K562 (cell line): Measurements from ENCODE around the gene GOSR1. TPM values are rescaled to one million over a fixed set of nuclear protein-coding genes. Genes with fewer than 3 reads are reported as not detected.

Experiments
- BDP1 ChIP-seq: IDR thresholded peaks from 3 replicates; pipeline ENCODE4 v1.6.1; 2011; ENCODE audit not compliant: insufficient read length, insufficient read depth
- BRD9 ChIP-seq: fragments of 450-650 bp; IDR thresholded peaks from 2 replicates; pipeline ENCODE4 v1.6.1; 2018; ENCODE audit warnings: low read depth; ENCODE audit not compliant: partially characterized antibody
- CBFB ChIP-seq: sonication (generic); formaldehyde crosslinking; IDR thresholded peaks from 2 replicates; pipeline ENCODE4 v1.4.0; 2020; ENCODE audit warnings: mild to moderate bottlenecking, missing genetic modification reagents
- CEBPZ ChIP-seq: fragments of 150-350 bp; IDR thresholded peaks from 2 replicates; pipeline ENCODE4 v1.6.1; 2014; ENCODE audit warnings: low read depth, mild to moderate bottlenecking, low read length, borderline replicate concordance
- ERF ChIP-seq: fragments of 450-650 bp; formaldehyde crosslinking; IDR thresholded peaks from 2 replicates; pipeline ENCODE4 v1.4.0; 2020; ENCODE audit warnings: mild to moderate bottlenecking, mixed read lengths
- MTA2 ChIP-seq: fragments of 450-650 bp; IDR thresholded peaks from 2 replicates; pipeline ENCODE4 v1.6.1; 2016; ENCODE audit warnings: low read depth
- NELFE ChIP-seq: IDR thresholded peaks from 2 replicates; pipeline ENCODE4 v1.6.1; 2011; ENCODE audit warnings: mild to moderate bottlenecking; ENCODE audit not compliant: insufficient read depth, insufficient read length
- NR2C1 ChIP-seq, 2 experiments: fragments of 450-650 bp; IDR thresholded peaks; 2 replicates each; pipeline ENCODE4 v1.6.1; 2017; ENCODE audit warnings: mild to moderate bottlenecking in 2 of 2, antibody characterized with exemption in 1 of 2, inconsistent platforms in 1 of 2, missing compliant biosample characterization in 1 of 2, missing genetic modification characterization in 1 of 2
- NR4A1 ChIP-seq, 2 experiments: fragments of 250-450 bp in 1 of 2; fragments of 450-650 bp in 1 of 2; sonication (Bioruptor Pico) in 1 of 2; IDR thresholded peaks; 2 replicates each; pipeline versions ENCODE4 v1.4.0 to v1.6.1; 2016 to 2020; ENCODE audit warnings: mild to moderate bottlenecking in 2 of 2, missing compliant biosample characterization in 1 of 2, missing genetic modification characterization in 1 of 2, moderate library complexity in 1 of 2
- PHB ChIP-seq: fragments of 250-450 bp; sonication (Bioruptor Pico); IDR thresholded peaks from 2 replicates; pipeline ENCODE4 v1.5.0; 2021
- POLR2B ChIP-seq: fragments of 450-650 bp; IDR thresholded peaks from 2 replicates; pipeline ENCODE4 v1.6.1; 2018; ENCODE audit warnings: low read depth; ENCODE audit not compliant: partially characterized antibody
- POLR3G ChIP-seq: IDR thresholded peaks from 2 replicates; pipeline ENCODE4 v1.6.1; 2011; ENCODE audit not compliant: insufficient read length, insufficient replicate concordance; ENCODE audit errors: extremely low read depth
- SAFB ChIP-seq: fragments of 200-400 bp; formaldehyde crosslinking; IDR thresholded peaks from 2 replicates; pipeline ENCODE4 v1.6.1; 2017; ENCODE audit warnings: low read depth, low read length, borderline replicate concordance
- SNIP1 ChIP-seq: fragments of 450-650 bp; IDR thresholded peaks from 2 replicates; pipeline ENCODE4 v1.7.1; 2017; ENCODE audit warnings: low read depth, mild to moderate bottlenecking
- polyA plus RNA-seq, 8 experiments: library from polyadenylated mRNA; depleted of rRNA in 4 of 8; stranded (reverse) in 5 of 8; unstranded in 3 of 8; fragments of >200 nt; fragmentation: Nextera tagmentation in 2 of 8; fragmentation: Illumina TruSeq in 1 of 8; extraction: Ambion mirVana in 2 of 8; extraction: Trizol in 1 of 8; gene quantifications; 2 replicates each; pipeline versions ENCODE4 v1.2.1 to v1.2.3, GENCODE V29; 2011 to 2014; ENCODE audit warnings: inconsistent platforms in 1 of 8, missing spikeins in 1 of 8
- total RNA-seq, 7 experiments: library from RNA; depleted of rRNA in 6 of 7; stranded (reverse); fragments of >200 nt in 6 of 7; fragmentation: Illumina TruSeq in 2 of 7; extraction: Trizol in 2 of 7; gene quantifications; 2 replicates each; pipeline versions ENCODE4 v1.2.1 to v1.2.3, GENCODE V29; 2011 to 2021; ENCODE audit warnings: low replicate concordance in 1 of 7
- TF ChIP-seq, protein P1 (sequence below): fragments of 200-800 bp; sonication (Bioruptor generic); IDR thresholded peaks from 2 replicates; pipeline ENCODE4 v1.6.1; 2016; ENCODE audit warnings: missing genetic modification characterization, missing compliant biosample characterization
- TF ChIP-seq, protein P2 (sequence below): fragments of 450-650 bp; formaldehyde crosslinking; IDR thresholded peaks from 2 replicates; pipeline ENCODE4 v1.4.0; 2022; ENCODE audit warnings: mild to moderate bottlenecking, moderate library complexity
- TF ChIP-seq, protein P3 (sequence below): sonication (generic); formaldehyde crosslinking; IDR thresholded peaks from 2 replicates; pipeline ENCODE4 v1.8.0; 2022; ENCODE audit warnings: missing genetic modification reagents, mild to moderate bottlenecking, borderline replicate concordance

The GOSR1 gene
- total and polyA plus RNA-seq, 9 of the 15 experiments (the other 6 are each of a cell fraction or from before 2014, with no cell fraction given): 17.6 to 95.5 (median 33.3) TPM

DNA sequence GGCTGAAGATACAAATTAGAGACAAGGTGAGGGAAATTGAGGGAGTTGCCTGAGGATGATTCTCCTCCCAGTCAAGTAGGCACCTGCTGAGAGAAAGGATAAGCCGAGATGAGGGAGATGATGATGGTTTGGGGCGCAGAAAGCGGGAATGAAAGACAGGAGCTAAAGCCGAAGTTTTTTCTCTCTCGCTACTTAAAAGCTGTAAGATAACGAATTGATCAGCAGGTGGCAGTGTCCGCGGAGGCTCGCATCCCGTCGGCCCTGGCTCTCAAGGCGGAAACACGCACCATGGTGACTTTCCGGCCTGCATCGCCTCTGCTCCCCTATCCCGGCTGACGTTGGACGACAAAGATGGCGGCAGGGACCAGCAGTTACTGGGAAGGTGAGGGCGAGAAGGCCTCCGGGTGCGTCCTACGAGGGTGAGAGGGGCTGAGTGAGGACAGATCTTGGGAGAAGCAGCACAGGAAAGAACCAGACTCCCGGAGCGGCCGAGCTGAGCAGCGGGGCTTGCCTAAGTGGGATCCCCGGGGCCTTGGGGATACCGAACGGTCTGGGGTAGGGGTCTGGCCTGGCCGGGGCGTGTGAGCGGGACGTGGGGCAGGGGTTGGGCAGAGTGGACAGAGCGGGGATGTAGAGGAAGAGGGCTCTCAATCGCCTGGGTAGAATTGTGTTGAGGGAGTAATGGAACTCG is at the start of gene GOSR1 (continued):
- no peak for TF ChIP-seq CEBPZ
- TF ChIP-seq SAFB: no peak
- no peak for TF ChIP-seq BDP1
- TF ChIP-seq CBFB (CRISPR knock-in tag): no peak
- no peak for TF ChIP-seq POLR3G
- TF ChIP-seq, protein P1, sequence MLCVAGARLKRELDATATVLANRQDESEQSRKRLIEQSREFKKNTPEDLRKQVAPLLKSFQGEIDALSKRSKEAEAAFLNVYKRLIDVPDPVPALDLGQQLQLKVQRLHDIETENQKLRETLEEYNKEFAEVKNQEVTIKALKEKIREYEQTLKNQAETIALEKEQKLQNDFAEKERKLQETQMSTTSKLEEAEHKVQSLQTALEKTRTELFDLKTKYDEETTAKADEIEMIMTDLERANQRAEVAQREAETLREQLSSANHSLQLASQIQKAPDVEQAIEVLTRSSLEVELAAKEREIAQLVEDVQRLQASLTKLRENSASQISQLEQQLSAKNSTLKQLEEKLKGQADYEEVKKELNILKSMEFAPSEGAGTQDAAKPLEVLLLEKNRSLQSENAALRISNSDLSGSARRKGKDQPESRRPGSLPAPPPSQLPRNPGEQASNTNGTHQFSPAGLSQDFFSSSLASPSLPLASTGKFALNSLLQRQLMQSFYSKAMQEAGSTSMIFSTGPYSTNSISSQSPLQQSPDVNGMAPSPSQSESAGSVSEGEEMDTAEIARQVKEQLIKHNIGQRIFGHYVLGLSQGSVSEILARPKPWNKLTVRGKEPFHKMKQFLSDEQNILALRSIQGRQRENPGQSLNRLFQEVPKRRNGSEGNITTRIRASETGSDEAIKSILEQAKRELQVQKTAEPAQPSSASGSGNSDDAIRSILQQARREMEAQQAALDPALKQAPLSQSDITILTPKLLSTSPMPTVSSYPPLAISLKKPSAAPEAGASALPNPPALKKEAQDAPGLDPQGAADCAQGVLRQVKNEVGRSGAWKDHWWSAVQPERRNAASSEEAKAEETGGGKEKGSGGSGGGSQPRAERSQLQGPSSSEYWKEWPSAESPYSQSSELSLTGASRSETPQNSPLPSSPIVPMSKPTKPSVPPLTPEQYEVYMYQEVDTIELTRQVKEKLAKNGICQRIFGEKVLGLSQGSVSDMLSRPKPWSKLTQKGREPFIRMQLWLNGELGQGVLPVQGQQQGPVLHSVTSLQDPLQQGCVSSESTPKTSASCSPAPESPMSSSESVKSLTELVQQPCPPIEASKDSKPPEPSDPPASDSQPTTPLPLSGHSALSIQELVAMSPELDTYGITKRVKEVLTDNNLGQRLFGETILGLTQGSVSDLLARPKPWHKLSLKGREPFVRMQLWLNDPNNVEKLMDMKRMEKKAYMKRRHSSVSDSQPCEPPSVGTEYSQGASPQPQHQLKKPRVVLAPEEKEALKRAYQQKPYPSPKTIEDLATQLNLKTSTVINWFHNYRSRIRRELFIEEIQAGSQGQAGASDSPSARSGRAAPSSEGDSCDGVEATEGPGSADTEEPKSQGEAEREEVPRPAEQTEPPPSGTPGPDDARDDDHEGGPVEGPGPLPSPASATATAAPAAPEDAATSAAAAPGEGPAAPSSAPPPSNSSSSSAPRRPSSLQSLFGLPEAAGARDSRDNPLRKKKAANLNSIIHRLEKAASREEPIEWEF: no peak
- TF ChIP-seq NELFE: no peak
- TF ChIP-seq BRD9: peak; percentile 51
- TF ChIP-seq, protein P2, sequence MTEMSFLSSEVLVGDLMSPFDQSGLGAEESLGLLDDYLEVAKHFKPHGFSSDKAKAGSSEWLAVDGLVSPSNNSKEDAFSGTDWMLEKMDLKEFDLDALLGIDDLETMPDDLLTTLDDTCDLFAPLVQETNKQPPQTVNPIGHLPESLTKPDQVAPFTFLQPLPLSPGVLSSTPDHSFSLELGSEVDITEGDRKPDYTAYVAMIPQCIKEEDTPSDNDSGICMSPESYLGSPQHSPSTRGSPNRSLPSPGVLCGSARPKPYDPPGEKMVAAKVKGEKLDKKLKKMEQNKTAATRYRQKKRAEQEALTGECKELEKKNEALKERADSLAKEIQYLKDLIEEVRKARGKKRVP (CRISPR knock-in tag): no peak
- no peak for TF ChIP-seq ERF
- TF ChIP-seq, protein P3, sequence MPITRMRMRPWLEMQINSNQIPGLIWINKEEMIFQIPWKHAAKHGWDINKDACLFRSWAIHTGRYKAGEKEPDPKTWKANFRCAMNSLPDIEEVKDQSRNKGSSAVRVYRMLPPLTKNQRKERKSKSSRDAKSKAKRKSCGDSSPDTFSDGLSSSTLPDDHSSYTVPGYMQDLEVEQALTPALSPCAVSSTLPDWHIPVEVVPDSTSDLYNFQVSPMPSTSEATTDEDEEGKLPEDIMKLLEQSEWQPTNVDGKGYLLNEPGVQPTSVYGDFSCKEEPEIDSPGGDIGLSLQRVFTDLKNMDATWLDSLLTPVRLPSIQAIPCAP (CRISPR knock-in tag): no peak
- no peak for TF ChIP-seq NR4A1 (CRISPR knock-in tag; IDR thresholded peaks at IDR 0.05)
- 0 out of 2 replicates have a peak, but pooled peaks have one; percentile 33 for TF ChIP-seq NR4A1 (tag; IDR thresholded peaks at IDR 0.05)
- TF ChIP-seq MTA2: peak; percentile 33; the same call in 1 of the 2 replicates
- peak; percentile 96 for TF ChIP-seq POLR2B
- peak; percentile 43; the same call in 1 of the 2 replicates for TF ChIP-seq NR2C1 (IDR thresholded peaks at IDR 0.05)
- TF ChIP-seq NR2C1 (tag; IDR thresholded peaks at IDR 0.05): no peak
- TF ChIP-seq SNIP1: peak; percentile 65
- TF ChIP-seq PHB (CRISPR knock-in tag): no peak
